Cardiac fibroblast (primary cell): ENCODE measurements around the gene TSSK1B.
"Not testable (repeated sequence)": the region's sequence is repeated elsewhere in the genome, so short reads cannot be mapped to it uniquely, and the experiment has no call there.

Experiments used
- DNase-seq, 2 donors: peaks; one replicate each; pipeline versions ENCODE4 v3.0.0 to v3.0.0-alpha.2; 2010; ENCODE audit warnings: low read depth in 2 of 2
- H3K4me3 ChIP-seq, 2 donors: replicated peaks in 1 of 2; 1 replicate in 1 of 2; 2 replicates in 1 of 2; pipeline ENCODE4 v1.5.1; 2011; ENCODE audit warnings: low read depth in 2 of 2, low read length in 2 of 2, mild to moderate bottlenecking in 2 of 2, moderate library complexity in 1 of 2
- TF ChIP-seq, protein P1 (sequence below): IDR thresholded peaks from one replicate; pipeline ENCODE4 v1.5.1; 2011; ENCODE audit warnings: low read depth, mild to moderate bottlenecking, low read length, inconsistent platforms

Gene TSSK1B

DNA sequence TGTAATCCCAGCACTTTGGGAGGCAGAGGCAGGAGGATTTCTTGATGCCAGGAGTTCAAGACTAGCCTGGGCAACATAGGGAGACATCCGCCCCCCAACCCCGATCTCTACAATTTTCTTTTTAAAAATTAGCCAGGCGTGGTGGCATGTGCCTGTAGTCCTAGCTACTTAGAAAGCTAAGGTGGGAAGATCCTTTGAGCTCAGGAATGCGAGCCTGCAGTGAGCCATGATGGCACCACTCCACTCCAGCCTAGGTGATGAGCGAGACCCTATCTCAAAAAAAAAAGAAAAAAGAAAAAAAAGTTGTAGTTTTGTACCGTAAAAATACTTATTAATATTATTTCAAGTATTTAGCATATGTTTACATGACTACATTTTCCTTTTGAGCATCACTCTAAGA lies 29.3 kb downstream of the TSSK1B start:
- TF ChIP-seq, protein P1, sequence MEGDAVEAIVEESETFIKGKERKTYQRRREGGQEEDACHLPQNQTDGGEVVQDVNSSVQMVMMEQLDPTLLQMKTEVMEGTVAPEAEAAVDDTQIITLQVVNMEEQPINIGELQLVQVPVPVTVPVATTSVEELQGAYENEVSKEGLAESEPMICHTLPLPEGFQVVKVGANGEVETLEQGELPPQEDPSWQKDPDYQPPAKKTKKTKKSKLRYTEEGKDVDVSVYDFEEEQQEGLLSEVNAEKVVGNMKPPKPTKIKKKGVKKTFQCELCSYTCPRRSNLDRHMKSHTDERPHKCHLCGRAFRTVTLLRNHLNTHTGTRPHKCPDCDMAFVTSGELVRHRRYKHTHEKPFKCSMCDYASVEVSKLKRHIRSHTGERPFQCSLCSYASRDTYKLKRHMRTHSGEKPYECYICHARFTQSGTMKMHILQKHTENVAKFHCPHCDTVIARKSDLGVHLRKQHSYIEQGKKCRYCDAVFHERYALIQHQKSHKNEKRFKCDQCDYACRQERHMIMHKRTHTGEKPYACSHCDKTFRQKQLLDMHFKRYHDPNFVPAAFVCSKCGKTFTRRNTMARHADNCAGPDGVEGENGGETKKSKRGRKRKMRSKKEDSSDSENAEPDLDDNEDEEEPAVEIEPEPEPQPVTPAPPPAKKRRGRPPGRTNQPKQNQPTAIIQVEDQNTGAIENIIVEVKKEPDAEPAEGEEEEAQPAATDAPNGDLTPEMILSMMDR, result no peak
- DNase-seq, result no peak
- no peak overlapping the region for H3K4me3 ChIP-seq

DNA sequence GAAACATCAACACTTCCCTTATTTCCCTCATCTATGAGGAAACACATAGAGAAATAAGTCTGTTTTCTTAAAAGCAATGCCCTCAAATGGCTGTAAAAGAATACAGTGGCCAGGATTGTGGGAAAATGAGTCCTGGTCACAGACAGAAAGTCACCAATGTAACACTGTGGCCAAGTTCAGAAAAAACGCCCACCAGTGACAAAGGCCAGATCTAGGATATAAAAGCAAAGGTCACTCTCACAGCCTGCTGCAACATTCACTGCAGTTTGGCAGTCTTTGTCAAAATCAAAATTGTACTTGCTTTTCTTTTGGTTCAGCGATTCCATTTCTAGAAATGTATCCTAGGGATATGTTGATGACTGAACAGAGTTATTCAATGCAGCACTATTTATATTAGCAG lies 30.5 kb downstream of the TSSK1B start:
- DNase-seq, result no peak
- no peak overlapping the region for H3K4me3 ChIP-seq
- TF ChIP-seq, protein P1, result no peak

DNA sequence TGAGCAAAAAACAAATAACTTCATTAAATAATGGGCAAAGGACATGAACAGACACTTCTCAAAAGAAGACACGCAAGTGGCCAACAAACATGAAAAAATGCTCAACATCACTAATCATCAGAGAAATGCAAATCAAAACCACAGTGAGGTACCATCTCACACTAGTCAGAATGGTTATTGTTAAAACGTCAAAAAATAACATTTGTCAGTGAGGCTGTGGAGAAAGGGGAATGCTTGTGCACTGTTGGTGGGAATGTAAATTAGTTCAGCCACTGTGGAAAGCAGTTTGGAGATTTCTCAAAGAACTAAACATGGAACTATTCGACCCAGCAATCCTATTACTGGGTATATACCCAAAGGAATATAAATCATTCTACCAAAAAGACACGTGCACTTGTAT lies 36.8 kb downstream of the TSSK1B start:
- DNase-seq, H3K4me3 ChIP-seq: not testable (repeated sequence)

DNA sequence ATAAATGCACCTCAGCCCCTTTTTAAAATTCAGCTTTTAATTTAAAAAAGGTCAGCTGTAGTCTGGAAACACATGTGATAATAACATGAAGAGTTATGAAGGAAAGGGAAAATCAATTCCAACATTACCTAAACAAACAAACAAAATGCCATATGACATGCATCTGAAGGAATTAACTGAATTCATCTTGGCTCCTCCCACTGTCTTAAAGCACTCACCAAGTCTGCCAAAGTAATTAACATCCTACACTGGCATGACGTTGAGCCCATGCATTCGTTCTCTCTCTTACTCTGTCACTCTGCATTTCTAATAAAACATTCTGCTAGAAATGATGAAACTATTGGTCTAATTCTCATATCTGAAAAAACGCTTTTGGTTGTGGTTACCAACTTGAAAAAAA lies 37.7 kb downstream of the TSSK1B start:
- TF ChIP-seq, protein P1, result no peak
- peak in 1 of 2 donors; percentile 10 for DNase-seq
- H3K4me3 ChIP-seq, result no peak overlapping the region

DNA sequence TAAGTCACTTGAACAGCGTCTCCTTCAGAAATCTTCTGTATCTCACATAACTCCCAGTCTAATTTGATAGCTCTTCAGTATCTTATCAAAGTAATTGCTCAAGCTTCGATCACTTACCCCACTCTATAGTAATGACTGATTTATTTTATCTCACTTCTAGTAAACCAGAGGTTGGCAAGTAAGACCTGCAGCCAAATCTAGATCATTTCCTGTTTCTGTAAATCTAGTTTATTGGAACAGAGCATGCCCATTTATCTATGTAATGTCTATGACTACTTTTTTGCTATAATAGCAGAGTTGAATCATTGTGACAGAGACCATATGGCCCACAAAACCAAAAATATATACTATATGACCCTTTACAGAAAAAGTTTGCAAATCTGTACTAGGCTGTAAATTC lies 40.1 kb downstream of the TSSK1B start:
- no peak overlapping the region for H3K4me3 ChIP-seq
- TF ChIP-seq, protein P1, result no peak
- DNase-seq, result no peak

DNA sequence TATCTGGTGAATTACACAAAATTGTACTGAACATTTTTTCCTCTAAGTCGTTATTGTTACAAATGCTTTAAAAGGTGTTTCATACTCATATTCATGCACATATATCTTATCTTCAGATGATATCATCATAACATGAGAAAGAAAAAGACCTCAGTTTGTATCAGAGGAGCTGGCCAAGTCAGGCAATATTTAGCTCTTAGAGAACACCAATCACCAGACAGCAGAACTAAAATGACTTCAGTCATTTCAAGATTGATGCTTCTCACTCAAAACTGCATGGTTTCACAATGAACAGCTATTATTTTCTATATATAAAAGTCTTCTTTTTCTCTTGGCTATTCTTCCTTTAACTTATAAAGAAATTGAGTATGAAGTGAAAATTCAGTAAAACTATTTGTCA lies 44.6 kb downstream of the TSSK1B start:
- H3K4me3 ChIP-seq, result no peak overlapping the region
- no peak for DNase-seq
- TF ChIP-seq, protein P1, result no peak

DNA sequence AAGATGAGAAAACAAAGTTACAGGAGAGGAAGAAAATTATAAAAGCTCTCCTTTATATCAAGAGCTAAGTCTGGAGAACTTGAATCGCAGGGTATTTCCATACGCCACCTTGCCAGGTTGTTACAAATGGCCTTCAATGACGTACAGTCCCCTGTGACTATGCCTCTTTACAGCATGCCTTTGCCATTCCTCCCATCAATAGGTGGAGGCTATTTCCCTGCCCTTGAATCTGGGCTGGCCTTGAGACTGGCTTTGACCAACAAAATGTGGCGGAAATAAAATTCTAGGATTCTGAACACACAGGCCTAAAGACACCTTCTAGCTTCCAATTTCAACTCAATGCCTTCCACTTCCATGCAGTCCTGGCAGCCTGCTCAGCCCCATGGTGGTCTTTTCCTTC lies 45.7 kb downstream of the TSSK1B start:
- TF ChIP-seq, protein P1, result no peak
- H3K4me3 ChIP-seq, result no peak overlapping the region
- DNase-seq, result no peak
